Hypothalamus (tissue), 51 donors: Measurements from ENCODE around the gene S100A3.
"Not testable (repeated sequence)": the region's sequence is repeated elsewhere in the genome, so short reads cannot be mapped to it uniquely, and the experiment has no call there.

Experiments
- DNase-seq, 51 donors: peaks; one replicate each; lab custom pipeline; 2025; lab: John Stamatoyannopoulos, UW

The S100A3 gene

GRCh38 chr1:153570874-153571273 lies 21.8 kb upstream of the S100A3 start:
- no peak for DNase-seq

DNA sequence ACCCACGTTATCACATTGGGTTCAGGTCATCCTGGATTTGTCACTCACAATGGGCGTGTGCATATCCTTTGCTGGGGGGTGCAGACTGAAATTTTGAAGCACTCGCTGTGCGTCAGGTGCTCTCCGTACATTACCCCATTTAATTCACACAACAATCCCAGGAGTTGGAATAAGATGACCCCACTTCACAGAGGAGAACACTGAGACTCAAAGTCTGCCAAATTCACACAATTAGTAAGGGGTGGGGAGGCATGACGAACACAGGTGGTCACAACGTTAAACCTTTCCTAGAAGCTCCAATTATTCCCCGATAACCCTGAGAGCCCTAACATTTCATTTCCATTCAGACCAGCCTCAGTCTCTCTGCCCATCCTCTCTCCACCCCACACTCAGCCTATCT lies 20.4 kb upstream of the S100A3 start:
- no peak for DNase-seq

DNA sequence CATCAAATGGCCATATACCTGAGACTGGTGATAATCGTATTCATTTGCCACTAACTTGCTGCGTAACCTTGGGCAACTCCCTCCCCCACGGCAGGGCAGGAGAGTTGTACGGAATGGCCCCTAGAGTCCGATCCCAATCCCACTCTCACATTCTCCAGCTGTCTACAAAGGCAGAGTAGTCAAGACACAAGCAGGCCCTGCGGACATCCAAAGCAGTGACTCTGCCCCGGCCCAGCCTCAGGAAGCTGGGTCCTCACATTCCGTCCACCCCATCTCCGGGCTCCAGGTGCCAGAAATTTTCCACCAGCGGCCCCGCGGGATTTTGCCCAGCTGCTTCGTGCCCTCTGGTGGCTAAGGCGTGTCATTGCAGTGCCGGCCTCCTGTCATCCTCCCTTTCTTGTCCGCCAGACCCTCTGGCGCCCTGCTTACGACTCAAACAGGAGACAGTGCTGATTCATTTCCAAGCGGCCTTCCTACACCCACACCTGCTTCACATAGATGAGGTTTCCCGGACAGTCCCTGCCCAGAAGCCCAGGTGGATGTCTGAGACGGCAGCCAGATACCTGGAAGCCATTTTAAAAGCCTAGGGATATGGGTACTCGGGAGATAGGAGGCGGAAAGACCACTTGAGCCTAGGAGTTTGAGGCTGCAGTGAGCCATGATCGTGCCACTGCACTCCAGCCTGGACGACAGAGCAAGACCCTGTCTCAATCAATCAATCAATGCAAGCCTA lies 19.5 kb upstream of the S100A3 start:
- peak in 49 of 51 donors; percentile 25 to 84 (median 69) for DNase-seq

- no peak for DNase-seq
Measured at GRCh38 chr1:153567621-153568366, 18.7 kb upstream of the S100A3 start.

DNA sequence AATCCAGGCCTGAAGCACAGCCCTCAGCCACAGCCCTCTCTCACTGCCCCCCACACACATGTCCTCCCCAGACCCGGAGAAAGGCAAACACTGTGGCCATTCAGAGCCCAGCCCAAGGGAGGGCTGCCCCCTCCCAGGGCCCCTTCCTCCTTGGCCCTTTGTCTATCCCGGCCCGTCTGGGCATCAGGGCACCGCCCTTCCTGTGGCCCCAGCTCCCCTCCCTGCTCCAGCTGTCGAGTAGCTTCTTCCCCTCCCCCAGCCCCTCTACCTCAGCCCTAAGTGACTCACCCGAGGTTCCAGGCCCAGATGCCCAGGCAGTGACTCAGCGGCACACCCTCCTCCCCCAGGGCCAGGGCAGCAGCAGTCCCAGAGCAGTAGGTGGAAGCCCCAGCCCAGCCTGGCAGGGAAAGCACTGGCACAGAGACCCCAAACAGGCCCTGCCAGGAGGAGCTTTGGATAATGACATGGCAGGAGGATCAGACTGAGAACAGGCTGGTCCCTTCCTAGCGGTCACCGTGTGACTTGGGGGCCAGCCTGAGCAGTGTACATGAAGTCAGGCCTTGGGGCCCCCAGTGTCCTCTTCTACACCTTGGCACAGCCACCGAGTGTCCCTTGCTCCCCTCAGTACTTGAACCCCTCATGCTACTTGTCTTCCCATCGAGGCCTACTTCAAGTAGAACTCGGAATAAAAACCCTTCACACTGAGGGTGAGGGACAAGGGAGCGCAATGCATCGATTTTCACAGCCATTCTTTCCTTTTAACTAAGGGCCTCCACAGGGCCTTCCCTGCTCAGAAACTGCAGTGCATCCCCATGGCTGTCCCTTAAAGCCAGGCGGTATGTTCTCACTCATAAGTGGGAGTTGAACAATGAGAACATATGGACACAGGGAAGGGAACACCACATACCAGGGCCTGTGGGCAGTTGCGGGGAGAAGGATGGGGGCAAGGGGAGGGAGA lies 17.6 kb upstream of the S100A3 start:
- peak in 39 of 51 donors; percentile 8 to 93 (median 35) for DNase-seq

- peak in 5 of 51 donors; percentile 6 to 24 (median 13) for DNase-seq
Measured at GRCh38 chr1:153565529-153566374, 16.7 kb upstream of the S100A3 start, which contains the start of gene S100A2. TSS of gene S100A2 (minus strand) at chr1:153565844. CDS start at chr1:153563877, 1,967 bp downstream.

- no peak for DNase-seq
Measured at GRCh38 chr1:153563991-153564390, 14.9 kb upstream of the S100A3 start.

DNA sequence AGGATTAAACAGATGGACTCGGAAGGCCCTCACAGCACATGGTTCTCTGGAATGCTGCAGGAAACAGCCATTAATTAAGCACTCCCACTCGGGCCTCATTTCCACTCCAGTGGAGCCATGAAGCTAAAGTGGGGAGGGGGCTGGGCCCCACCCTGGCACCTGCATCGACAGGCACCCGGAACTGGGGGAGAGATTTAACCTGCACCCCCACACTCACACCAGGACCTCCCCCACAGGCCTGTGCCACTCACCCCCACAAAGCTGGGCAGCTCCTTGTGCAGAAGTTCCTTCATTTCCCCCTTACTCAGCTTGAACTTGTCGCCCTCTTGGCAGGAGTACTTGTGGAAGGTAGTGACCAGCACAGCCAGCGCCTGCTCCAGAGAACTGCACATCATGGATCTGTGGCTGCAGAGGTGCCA lies 14.4 kb upstream of the S100A3 start:
- DNase-seq: no peak

- DNase-seq: not testable (repeated sequence)
Measured at GRCh38 chr1:153562021-153562420, 13.0 kb upstream of the S100A3 start.

GRCh38 chr1:153561466-153561985 lies 12.5 kb upstream of the S100A3 start:
- DNase-seq: no peak

- no peak for DNase-seq
Measured at GRCh38 chr1:153560771-153561465, 11.9 kb upstream of the S100A3 start.

DNA sequence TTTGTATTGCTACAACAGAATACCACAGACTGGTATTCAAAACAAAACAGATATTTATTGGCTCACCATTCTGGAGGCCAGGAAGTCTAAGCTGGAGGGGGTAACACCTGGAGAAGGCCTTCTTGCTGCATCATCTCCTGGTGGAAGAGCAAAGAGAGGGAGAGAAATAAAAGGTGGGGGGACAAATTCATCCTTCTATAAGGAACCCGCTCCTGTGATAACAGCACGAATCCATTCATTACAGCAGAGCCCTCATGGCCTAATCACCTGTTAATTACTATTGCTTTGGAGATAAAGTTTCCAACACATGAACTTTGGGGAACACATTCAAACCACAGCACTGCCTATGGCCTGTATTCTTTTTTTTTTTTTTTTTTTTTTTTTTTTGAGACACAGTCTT lies 11.2 kb upstream of the S100A3 start:
- DNase-seq: no peak

DNA sequence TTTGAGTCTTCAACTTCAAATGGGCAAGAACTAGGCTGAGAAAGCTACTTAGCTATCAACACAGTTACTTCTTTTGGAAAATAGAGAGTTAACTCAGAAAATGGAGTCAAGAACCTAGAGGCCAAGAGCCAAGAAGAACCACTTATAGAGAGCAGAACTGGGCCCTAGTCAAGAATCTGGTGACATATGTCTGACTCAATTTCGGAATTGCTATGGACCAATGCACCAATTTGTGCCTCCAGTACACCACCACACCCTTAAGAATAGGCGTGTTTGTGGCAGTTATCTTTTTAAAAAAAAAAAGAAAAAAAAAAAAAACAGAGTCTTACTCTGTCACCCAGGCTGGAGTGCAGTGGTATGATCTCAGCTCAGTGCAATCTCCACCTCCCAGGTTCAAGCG lies 8.8 kb upstream of the S100A3 start:
- no peak for DNase-seq

- no peak for DNase-seq
Measured at GRCh38 chr1:153556348-153556747, 7.3 kb upstream of the S100A3 start.

GRCh38 chr1:153553830-153554541 lies 4.9 kb upstream of the S100A3 start:
- DNase-seq: peak in 1 of 51 donors; percentile 12

GRCh38 chr1:153553096-153553495 lies 4.0 kb upstream of the S100A3 start:
- no peak for DNase-seq

DNA sequence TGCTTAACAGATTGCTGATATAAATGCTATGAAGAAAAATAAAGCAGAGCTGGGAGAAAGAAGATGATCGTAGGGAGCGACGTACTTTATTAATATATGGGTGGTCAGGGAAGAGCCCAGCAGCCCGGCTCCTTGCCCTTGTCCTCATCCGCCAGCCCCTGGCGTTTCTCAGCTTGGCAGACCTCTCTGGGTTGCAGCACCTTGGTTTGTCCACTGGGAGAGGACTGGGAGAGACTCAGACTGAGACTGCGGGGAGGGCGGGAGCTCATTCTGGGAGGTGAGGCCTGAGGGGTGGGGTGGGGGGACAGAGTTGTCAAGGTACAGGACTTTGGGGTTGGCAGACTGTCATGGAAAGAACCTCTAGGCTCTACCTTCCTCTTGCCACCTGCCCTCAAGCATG lies 3.3 kb upstream of the S100A3 start:
- DNase-seq: no peak

DNA sequence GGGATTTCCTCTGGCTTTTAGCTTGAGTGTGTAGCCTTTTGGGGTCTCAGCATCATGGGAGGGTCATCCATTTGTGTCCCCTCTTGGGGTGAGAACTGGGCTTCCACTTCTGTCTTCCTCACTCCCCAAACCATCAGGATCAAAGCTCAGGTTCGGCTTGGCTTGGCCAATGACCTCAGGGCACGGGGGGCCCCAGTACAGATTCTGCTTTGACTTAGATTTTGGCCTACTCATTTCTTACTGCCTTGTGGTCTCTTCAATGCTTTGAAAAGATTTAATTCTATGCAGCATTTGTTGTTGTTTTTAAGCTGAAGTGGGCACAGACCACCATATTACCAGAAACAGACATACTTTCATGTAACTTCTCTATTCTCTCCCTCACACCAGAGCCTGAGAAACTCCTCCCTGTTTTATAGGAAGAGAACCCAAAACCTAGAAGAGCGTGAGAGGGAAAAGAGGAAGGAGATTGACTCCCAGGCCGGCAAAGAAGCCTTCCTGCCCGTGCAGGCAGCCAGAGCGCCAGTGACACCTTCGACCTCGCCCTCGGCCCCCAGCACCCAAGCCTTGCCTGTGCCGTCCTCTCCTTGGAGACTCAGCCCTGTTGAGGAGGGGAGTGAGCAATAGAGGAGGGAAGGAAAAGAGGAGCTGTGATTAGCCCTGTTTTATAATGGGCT lies 1.9 kb upstream of the S100A3 start:
- no peak for DNase-seq
